Activated T-cell treated with anti-CD3 and anti-CD28 coated beads for 48 hours (primary cell): Measurements from ENCODE around the gene CAP2.
"Not testable (repeated sequence)": the region's sequence is repeated elsewhere in the genome, so short reads cannot be mapped to it uniquely, and the experiment has no call there.

Experiments used
- DNase-seq: peaks from one replicate; pipeline ENCODE4 v3.0.0-alpha.2; 2020; ENCODE audit warnings: low read depth

CAP2 gene

GRCh38 chr6:17504005-17504404 is 110.6 kb downstream of the CAP2 start:
- DNase-seq = no peak

GRCh38 chr6:17505062-17505476 is 111.7 kb downstream of the CAP2 start:
- DNase-seq = no peak

GRCh38 chr6:17505767-17506280 is 112.4 kb downstream of the CAP2 start:
- DNase-seq = no peak

GRCh38 chr6:17506531-17506930 is 113.1 kb downstream of the CAP2 start:
- DNase-seq = no peak

GRCh38 chr6:17506962-17507361 is 113.6 kb downstream of the CAP2 start:
- no peak for DNase-seq

- DNase-seq = no peak
Observed at GRCh38 chr6:17511084-17511483, 117.7 kb downstream of the CAP2 start.

- DNase-seq = no peak
Observed at GRCh38 chr6:17511580-17511979, 118.2 kb downstream of the CAP2 start.

- DNase-seq = no peak
Observed at GRCh38 chr6:17519120-17519519, 125.7 kb downstream of the CAP2 start.

GRCh38 chr6:17525637-17526036 is 132.2 kb downstream of the CAP2 start:
- no peak for DNase-seq

- DNase-seq = no peak
Observed at GRCh38 chr6:17527076-17527475, 133.7 kb downstream of the CAP2 start.

GRCh38 chr6:17530321-17530835 is 137.0 kb downstream of the CAP2 start:
- no peak for DNase-seq

- DNase-seq = peak; percentile 10
Observed at GRCh38 chr6:17536586-17536985, 143.2 kb downstream of the CAP2 start.

GRCh38 chr6:17542243-17542642 is 148.8 kb downstream of the CAP2 start:
- DNase-seq = no peak

GRCh38 chr6:17545681-17546080 is 152.3 kb downstream of the CAP2 start:
- DNase-seq = not testable (repeated sequence)

- no peak for DNase-seq
Observed at GRCh38 chr6:17551383-17551958, 158.1 kb downstream of the CAP2 start.

- DNase-seq = no peak
Observed at GRCh38 chr6:17552861-17553260, 159.5 kb downstream of the CAP2 start.

- DNase-seq = no peak
Observed at GRCh38 chr6:17556014-17556413, 162.6 kb downstream of the CAP2 start.

GRCh38 chr6:17562636-17563035 is 169.2 kb downstream of the CAP2 start:
- DNase-seq = no peak

- DNase-seq = no peak
Observed at GRCh38 chr6:17565399-17565798, 172.0 kb downstream of the CAP2 start.

GRCh38 chr6:17574866-17575560 is 181.6 kb downstream of the CAP2 start:
- no peak for DNase-seq

- DNase-seq = no peak
Observed at GRCh38 chr6:17577059-17577458, 183.7 kb downstream of the CAP2 start.

GRCh38 chr6:17580518-17581048 is 187.2 kb downstream of the CAP2 start:
- DNase-seq = peak; percentile 51

GRCh38 chr6:17581282-17581681 is 187.9 kb downstream of the CAP2 start:
- DNase-seq = not testable (repeated sequence)
